Measurements from ENCODE around the gene KANSL2. TPM values are rescaled to one million over a fixed set of nuclear protein-coding genes. Genes with fewer than 3 reads are reported as not detected.

Gene KANSL2
- total and polyA plus RNA-seq, 2 of the 13 experiments (the other 11 are each of a cell fraction or from before 2014, with no cell fraction given): 24.1 to 41.3 TPM

GRCh38 chr12:48681710-48682532, at the start of gene KANSL2 (continued):
- TF ChIP-seq ZFP37 (CRISPR knock-in tag; IDR thresholded peaks at IDR 0.05; ENCODE audit: borderline replicate concordance) (peak; percentile 26; the same call in 1 of the 2 replicates), GMEB2 (CRISPR knock-in tag; IDR thresholded peaks at IDR 0.05; ENCODE audit: low read depth) (no peak), ZNF432 (CRISPR knock-in tag; IDR thresholded peaks at IDR 0.05; ENCODE audit: borderline replicate concordance) (no peak), POLR2AphosphoS2 (IDR thresholded peaks at IDR 0.05; ENCODE audit: low read depth, low read length) (0 out of 2 replicates have a peak, but pooled peaks have one; percentile 63), KAT8 (CRISPR knock-in tag; IDR thresholded peaks at IDR 0.05) (peak; percentile 86), ATAD3A (CRISPR knock-in tag; IDR thresholded peaks at IDR 0.05) (0 out of 2 replicates have a peak, but pooled peaks have one; percentile 28), ZNF75D (CRISPR knock-in tag; IDR thresholded peaks at IDR 0.05; ENCODE audit: borderline replicate concordance) (no peak), ATF7 (IDR thresholded peaks at IDR 0.05) (no peak), ATF7 (CRISPR knock-in tag; IDR thresholded peaks at IDR 0.05) (0 out of 2 replicates have a peak, but pooled peaks have one; percentile 45), HNF1B (CRISPR knock-in tag; IDR thresholded peaks at IDR 0.05) (peak; percentile 90), PHB2 (IDR thresholded peaks at IDR 0.05; ENCODE audit: partially characterized antibody) (no peak), CREB1 (IDR thresholded peaks at IDR 0.05) (peak; percentile 72), CREB1 (CRISPR knock-in tag; IDR thresholded peaks at IDR 0.05) (peak; percentile 74), DRAP1 (CRISPR knock-in tag; IDR thresholded peaks at IDR 0.05) (peak; percentile 96)
- TF ChIP-seq, protein P1, sequence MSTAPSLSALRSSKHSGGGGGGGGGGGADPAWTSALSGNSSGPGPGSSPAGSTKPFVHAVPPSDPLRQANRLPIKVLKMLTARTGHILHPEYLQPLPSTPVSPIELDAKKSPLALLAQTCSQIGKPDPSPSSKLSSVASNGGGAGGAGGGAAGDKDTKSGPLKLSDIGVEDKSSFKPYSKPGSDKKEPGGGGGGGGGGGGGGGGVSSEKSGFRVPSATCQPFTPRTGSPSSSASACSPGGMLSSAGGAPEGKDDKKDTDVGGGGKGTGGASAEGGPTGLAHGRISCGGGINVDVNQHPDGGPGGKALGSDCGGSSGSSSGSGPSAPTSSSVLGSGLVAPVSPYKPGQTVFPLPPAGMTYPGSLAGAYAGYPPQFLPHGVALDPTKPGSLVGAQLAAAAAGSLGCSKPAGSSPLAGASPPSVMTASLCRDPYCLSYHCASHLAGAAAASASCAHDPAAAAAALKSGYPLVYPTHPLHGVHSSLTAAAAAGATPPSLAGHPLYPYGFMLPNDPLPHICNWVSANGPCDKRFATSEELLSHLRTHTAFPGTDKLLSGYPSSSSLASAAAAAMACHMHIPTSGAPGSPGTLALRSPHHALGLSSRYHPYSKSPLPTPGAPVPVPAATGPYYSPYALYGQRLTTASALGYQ (CRISPR knock-in tag; IDR thresholded peaks at IDR 0.05): no peak
- TF ChIP-seq, protein P2, sequence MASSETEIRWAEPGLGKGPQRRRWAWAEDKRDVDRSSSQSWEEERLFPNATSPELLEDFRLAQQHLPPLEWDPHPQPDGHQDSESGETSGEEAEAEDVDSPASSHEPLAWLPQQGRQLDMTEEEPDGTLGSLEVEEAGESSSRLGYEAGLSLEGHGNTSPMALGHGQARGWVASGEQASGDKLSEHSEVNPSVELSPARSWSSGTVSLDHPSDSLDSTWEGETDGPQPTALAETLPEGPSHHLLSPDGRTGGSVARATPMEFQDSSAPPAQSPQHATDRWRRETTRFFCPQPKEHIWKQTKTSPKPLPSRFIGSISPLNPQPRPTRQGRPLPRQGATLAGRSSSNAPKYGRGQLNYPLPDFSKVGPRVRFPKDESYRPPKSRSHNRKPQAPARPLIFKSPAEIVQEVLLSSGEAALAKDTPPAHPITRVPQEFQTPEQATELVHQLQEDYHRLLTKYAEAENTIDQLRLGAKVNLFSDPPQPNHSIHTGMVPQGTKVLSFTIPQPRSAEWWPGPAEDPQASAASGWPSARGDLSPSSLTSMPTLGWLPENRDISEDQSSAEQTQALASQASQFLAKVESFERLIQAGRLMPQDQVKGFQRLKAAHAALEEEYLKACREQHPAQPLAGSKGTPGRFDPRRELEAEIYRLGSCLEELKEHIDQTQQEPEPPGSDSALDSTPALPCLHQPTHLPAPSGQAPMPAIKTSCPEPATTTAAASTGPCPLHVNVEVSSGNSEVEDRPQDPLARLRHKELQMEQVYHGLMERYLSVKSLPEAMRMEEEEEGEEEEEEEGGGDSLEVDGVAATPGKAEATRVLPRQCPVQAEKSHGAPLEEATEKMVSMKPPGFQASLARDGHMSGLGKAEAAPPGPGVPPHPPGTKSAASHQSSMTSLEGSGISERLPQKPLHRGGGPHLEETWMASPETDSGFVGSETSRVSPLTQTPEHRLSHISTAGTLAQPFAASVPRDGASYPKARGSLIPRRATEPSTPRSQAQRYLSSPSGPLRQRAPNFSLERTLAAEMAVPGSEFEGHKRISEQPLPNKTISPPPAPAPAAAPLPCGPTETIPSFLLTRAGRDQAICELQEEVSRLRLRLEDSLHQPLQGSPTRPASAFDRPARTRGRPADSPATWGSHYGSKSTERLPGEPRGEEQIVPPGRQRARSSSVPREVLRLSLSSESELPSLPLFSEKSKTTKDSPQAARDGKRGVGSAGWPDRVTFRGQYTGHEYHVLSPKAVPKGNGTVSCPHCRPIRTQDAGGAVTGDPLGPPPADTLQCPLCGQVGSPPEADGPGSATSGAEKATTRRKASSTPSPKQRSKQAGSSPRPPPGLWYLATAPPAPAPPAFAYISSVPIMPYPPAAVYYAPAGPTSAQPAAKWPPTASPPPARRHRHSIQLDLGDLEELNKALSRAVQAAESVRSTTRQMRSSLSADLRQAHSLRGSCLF (CRISPR knock-in tag; IDR thresholded peaks at IDR 0.05; ENCODE audit: borderline replicate concordance): no peak
